Activated B cell treated with CpG ODN at 0.5 μM for 24 hours (primary cell): ENCODE results near the gene NTF3. TPM values are rescaled to one million over a fixed set of nuclear protein-coding genes. Genes with fewer than 3 reads are reported as not detected.

Experiments used
- ATAC-seq: fragments of 200-7000 bp; cut with Tn5 transposase; one replicate; pipeline ENCODE4 v1.10.0; 2021; ENCODE audit warnings: low read depth, mild to moderate bottlenecking, moderate library complexity
- CTCF ChIA-PET: fragments of 350-600 bp; sonication (Branson Sonifier 250); formaldehyde crosslinking; loops from one replicate; lab custom pipeline; 2021; ENCODE audit warnings: antibody characterized with exemption; lab: Charles Lee
- POLR2A ChIA-PET: fragments of 350-600 bp; sonication (Branson Sonifier 250); formaldehyde crosslinking; loops from one replicate; lab custom pipeline; 2021; ENCODE audit warnings: antibody characterized with exemption; lab: Charles Lee
- DNase-seq: peaks from one replicate; pipeline ENCODE4 v3.0.0; 2022
- H3K27ac Mint-ChIP-seq: one replicate; pipeline ENCODE4 v1.8.0; 2020; ENCODE audit warnings: mixed read lengths
- H3K27me3 Mint-ChIP-seq: one replicate; pipeline ENCODE4 v1.8.0; 2021; ENCODE audit warnings: mixed read lengths
- H3K36me3 Mint-ChIP-seq: one replicate; pipeline ENCODE4 v1.8.0; 2021; ENCODE audit warnings: low read depth, mixed read lengths
- H3K4me1 Mint-ChIP-seq: one replicate; pipeline ENCODE4 v1.8.0; 2021; ENCODE audit warnings: mixed read lengths
- H3K4me3 Mint-ChIP-seq: one replicate; pipeline ENCODE4 v1.8.0; 2020; ENCODE audit warnings: mild to moderate bottlenecking, mixed read lengths
- H3K9me3 Mint-ChIP-seq: one replicate; pipeline ENCODE4 v1.8.0; 2020; ENCODE audit warnings: mixed read lengths
- intact Hi-C: fragments of 100-400 bp; cut with micrococcal nuclease; formaldehyde crosslinking; loops from one replicate; pipeline ENCODE4 v1.15.1; 2024
- total RNA-seq: library from RNA; stranded (reverse); gene quantifications from 2 replicates; pipeline ENCODE4 v1.2.3, GENCODE V29; 2022
- TF ChIP-seq, protein P1 (sequence below): fragments of 200-600 bp; IDR thresholded peaks from one replicate; pipeline ENCODE4 v1.8.0; 2022; ENCODE audit warnings: antibody characterized with exemption, mild to moderate bottlenecking

Gene NTF3
- total RNA-seq, 1 donor from 2014 or later = not detected

- no peak overlapping the region for H3K27ac Mint-ChIP-seq
- CTCF ChIA-PET = no interaction called here
Measured at GRCh38 chr12:5506295-5506694, 74.4 kb downstream of the NTF3 start.

DNA sequence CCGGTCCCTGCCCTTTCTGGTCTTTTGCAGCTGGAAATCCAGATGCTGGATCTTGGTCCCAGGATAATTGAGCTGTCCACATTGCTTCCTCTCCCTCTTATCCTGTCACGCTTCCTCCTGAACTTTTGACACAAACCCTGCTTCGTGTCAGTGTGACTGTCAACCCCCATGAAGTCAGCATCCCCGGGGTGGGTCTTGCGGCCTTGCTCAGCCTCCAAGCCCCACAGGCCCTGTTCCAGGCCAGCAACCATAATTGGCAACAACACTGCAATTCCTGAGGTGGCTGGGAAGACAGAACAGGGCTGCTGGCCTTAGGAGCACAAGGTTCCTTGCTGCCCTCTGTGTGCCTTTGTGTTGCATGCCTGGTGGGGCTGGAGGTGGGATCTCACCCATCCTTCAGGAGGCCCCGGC lies 74.9 kb downstream of the NTF3 start:
- ATAC-seq = no peak
- Mint-ChIP-seq H3K36me3 (no peaks in the 10 kb centered on the region), H3K4me3 (no peak overlapping the region), H3K27me3 (peaks cover 13% of the 10 kb centered on the region), H3K4me1 (no peaks in the 10 kb centered on the region), H3K27ac (no peak overlapping the region), H3K9me3 (no peaks in the 10 kb centered on the region)
- intact Hi-C loops = no loop called here
- ChIA-PET CTCF (no interaction called here), POLR2A (no interaction called here)
- DNase-seq = no peak
- TF ChIP-seq, protein P1, sequence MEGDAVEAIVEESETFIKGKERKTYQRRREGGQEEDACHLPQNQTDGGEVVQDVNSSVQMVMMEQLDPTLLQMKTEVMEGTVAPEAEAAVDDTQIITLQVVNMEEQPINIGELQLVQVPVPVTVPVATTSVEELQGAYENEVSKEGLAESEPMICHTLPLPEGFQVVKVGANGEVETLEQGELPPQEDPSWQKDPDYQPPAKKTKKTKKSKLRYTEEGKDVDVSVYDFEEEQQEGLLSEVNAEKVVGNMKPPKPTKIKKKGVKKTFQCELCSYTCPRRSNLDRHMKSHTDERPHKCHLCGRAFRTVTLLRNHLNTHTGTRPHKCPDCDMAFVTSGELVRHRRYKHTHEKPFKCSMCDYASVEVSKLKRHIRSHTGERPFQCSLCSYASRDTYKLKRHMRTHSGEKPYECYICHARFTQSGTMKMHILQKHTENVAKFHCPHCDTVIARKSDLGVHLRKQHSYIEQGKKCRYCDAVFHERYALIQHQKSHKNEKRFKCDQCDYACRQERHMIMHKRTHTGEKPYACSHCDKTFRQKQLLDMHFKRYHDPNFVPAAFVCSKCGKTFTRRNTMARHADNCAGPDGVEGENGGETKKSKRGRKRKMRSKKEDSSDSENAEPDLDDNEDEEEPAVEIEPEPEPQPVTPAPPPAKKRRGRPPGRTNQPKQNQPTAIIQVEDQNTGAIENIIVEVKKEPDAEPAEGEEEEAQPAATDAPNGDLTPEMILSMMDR = no peak

More at GRCh38 chr12:5506295-5506694, 74.4 kb downstream of the NTF3 start:
- no peak for DNase-seq
- Mint-ChIP-seq H3K4me3 (no peak overlapping the region), H3K36me3 (no peaks in the 10 kb centered on the region), H3K27me3 (peaks cover 13% of the 10 kb centered on the region), H3K9me3 (no peaks in the 10 kb centered on the region), H3K4me1 (no peaks in the 10 kb centered on the region)
- POLR2A ChIA-PET = no interaction called here
- TF ChIP-seq, protein P1 = no peak
- ATAC-seq = no peak
- intact Hi-C loops = no loop called here

DNA sequence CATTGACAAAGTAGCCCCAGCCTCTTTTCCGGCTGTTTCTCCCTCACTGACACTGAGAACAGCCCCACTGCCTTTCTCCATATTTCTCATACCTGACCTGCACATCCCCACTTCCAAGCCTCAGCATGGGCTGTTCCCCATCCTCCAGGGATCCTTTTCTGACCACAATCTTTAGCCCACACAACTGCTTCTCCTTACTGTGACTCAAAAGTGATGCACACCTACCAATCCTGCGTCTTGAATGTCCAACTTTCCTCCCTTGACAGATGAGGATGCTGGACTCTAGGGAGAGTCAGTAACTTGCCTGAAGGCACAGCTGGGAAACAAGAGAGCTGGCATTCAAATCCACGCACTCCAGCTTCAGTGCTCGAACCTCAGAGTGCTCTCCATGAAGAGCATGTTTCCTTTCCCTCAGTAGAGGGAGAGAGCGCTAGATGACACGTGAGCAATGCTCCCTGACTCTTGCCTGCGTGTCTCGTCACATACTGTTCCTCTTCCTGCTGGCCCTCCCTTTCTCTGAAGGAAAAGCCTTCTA lies 75.6 kb downstream of the NTF3 start:
- Mint-ChIP-seq H3K4me3 (no peak overlapping the region), H3K27me3 (peaks cover 13% of the 10 kb centered on the region), H3K27ac (no peak overlapping the region), H3K9me3 (no peaks in the 10 kb centered on the region), H3K4me1 (no peaks in the 10 kb centered on the region), H3K36me3 (no peaks in the 10 kb centered on the region)
- ChIA-PET CTCF (no interaction called here), POLR2A (no interaction called here)
- ATAC-seq (no peak), DNase-seq (no peak)
- TF ChIP-seq, protein P1 = no peak
- intact Hi-C loops = no loop called here

- peaks cover 11% of the 10 kb centered on the region for H3K27me3 Mint-ChIP-seq
- H3K9me3 Mint-ChIP-seq = no peaks in the 10 kb centered on the region
- H3K36me3 Mint-ChIP-seq = no peaks in the 10 kb centered on the region
- DNase-seq = no peak
- intact Hi-C loops = no loop called here
- ChIA-PET CTCF (no interaction called here), POLR2A (no interaction called here)
- H3K4me3 Mint-ChIP-seq = no peak overlapping the region
- H3K4me1 Mint-ChIP-seq = no peaks in the 10 kb centered on the region
- no peak for ATAC-seq
- TF ChIP-seq, protein P1 = no peak
- no peak overlapping the region for H3K27ac Mint-ChIP-seq
Measured at GRCh38 chr12:5507944-5508343, 76.0 kb downstream of the NTF3 start.

DNA sequence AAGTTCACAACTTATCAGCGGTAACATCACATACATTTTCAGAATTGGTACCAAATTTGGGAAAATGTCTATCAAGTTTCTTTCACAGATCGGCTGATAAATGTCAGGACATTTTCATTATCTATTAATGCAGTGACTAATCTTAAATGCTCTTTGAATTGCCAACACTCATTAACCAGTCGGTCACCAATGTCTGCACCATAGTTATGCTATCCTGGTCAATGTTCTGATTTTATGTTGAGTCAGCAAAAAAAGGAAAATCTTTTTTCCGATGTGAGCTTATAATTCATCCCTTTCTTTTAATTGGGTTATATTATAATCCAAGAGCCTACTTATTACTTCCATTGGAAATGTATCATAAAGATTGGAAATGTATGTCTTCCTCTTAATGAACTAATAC lies 77.2 kb downstream of the NTF3 start:
- ChIA-PET POLR2A (no interaction called here), CTCF (no interaction called here)
- no peaks in the 10 kb centered on the region for H3K4me1 Mint-ChIP-seq
- ATAC-seq (no peak), DNase-seq (no peak)
- TF ChIP-seq, protein P1 = no peak
- H3K27ac Mint-ChIP-seq = no peak overlapping the region
- no peak overlapping the region for H3K4me3 Mint-ChIP-seq
- H3K9me3 Mint-ChIP-seq = no peaks in the 10 kb centered on the region
- no peaks in the 10 kb centered on the region for H3K36me3 Mint-ChIP-seq
- H3K27me3 Mint-ChIP-seq = peaks cover 8% of the 10 kb centered on the region
- intact Hi-C loops = no loop called here
